Liver (tissue), 9 donors: Measurements from ENCODE around the gene MALT1. TPM values are rescaled to one million over a fixed set of nuclear protein-coding genes. Genes with fewer than 3 reads are reported as not detected.

Experiments used
- DNase-seq: peaks from one replicate; pipeline ENCODE4 v3.0.0-alpha.2; 2017; ENCODE audit warnings: low spot score
- H3K27ac ChIP-seq, 2 donors: one replicate each; pipeline ENCODE4 v1.7.0; 2013; ENCODE audit warnings: inconsistent platforms in 2 of 2, low read length in 2 of 2, control low read depth in 1 of 2, low read depth in 1 of 2, mild to moderate bottlenecking in 1 of 2
- H3K27me3 ChIP-seq, 4 donors: one replicate each; pipeline versions ENCODE4 v1.6.1 to v1.7.0; 2013; ENCODE audit warnings: low read length in 3 of 4, inconsistent platforms in 1 of 4, mild to moderate bottlenecking in 1 of 4, moderate library complexity in 1 of 4; ENCODE audit not compliant: control insufficient read depth in 4 of 4, insufficient read depth in 4 of 4
- H3K36me3 ChIP-seq, 4 donors: one replicate each; pipeline versions ENCODE4 v1.6.1 to v1.7.0; 2013; ENCODE audit warnings: low read length in 3 of 4, mild to moderate bottlenecking in 3 of 4, low read depth in 1 of 4, moderate library complexity in 1 of 4; ENCODE audit not compliant: control insufficient read depth in 4 of 4, insufficient read depth in 3 of 4
- H3K4me1 ChIP-seq, 4 donors: one replicate each; pipeline versions ENCODE4 v1.6.1 to v1.7.0; 2013; ENCODE audit warnings: low read length in 3 of 4, mild to moderate bottlenecking in 3 of 4, moderate library complexity in 1 of 4; ENCODE audit not compliant: control insufficient read depth in 4 of 4, insufficient read depth in 4 of 4
- H3K4me3 ChIP-seq, 3 donors: one replicate each; pipeline versions ENCODE4 v1.6.1 to v1.7.0; 2013; ENCODE audit warnings: low read length in 3 of 3, control low read depth in 1 of 3, low read depth in 1 of 3, mild to moderate bottlenecking in 1 of 3
- H3K9ac ChIP-seq, 2 donors: one replicate each; pipeline ENCODE4 v1.7.0; 2013; ENCODE audit warnings: low read length in 2 of 2, mild to moderate bottlenecking in 2 of 2, moderate library complexity in 2 of 2, control low read depth in 1 of 2, low read depth in 1 of 2
- H3K9me3 ChIP-seq, 4 donors: one replicate each; pipeline versions ENCODE4 v1.6.1 to v1.7.0; 2013; ENCODE audit warnings: low read length in 3 of 4; ENCODE audit not compliant: control insufficient read depth in 4 of 4
- CTCF ChIP-seq: fragments of 150-350 bp; IDR thresholded peaks from 2 replicates; pipeline ENCODE4 v1.5.1; 2017; ENCODE audit warnings: improper control_type of control experiment, low read depth, low read length; ENCODE audit not compliant: missing input control
- EGR1 ChIP-seq, 2 donors: IDR thresholded peaks; 2 replicates each; pipeline ENCODE4 v1.6.1; 2016 to 2018; ENCODE audit warnings: antibody characterized with exemption in 2 of 2, low read depth in 2 of 2
- FOXA1 ChIP-seq: IDR thresholded peaks from 2 replicates; pipeline ENCODE4 v1.6.1; 2016; ENCODE audit warnings: antibody characterized with exemption
- FOXA2 ChIP-seq: IDR thresholded peaks from 2 replicates; pipeline ENCODE4 v1.6.1; 2016; ENCODE audit warnings: antibody characterized with exemption
- GABPA ChIP-seq, 2 donors: IDR thresholded peaks in 1 of 2; conservative IDR thresholded peaks in 1 of 2; 2 replicates each; pipeline ENCODE4 v1.6.1; 2016; ENCODE audit warnings: antibody characterized with exemption in 2 of 2, mild to moderate bottlenecking in 1 of 2, moderate library complexity in 1 of 2
- HNF4A ChIP-seq, 2 donors: conservative IDR thresholded peaks; 2 replicates each; pipeline ENCODE4 v1.6.1; 2016; ENCODE audit warnings: antibody characterized with exemption in 2 of 2, mild to moderate bottlenecking in 2 of 2
- HNF4G ChIP-seq: IDR thresholded peaks from 2 replicates; pipeline ENCODE4 v1.6.1; 2016; ENCODE audit warnings: antibody characterized with exemption
- JUND ChIP-seq, 2 donors: IDR thresholded peaks; 2 replicates each; pipeline ENCODE4 v1.6.1; 2016; ENCODE audit warnings: antibody characterized with exemption in 2 of 2
- MAX ChIP-seq: IDR thresholded peaks from 2 replicates; pipeline ENCODE4 v1.6.1; 2016; ENCODE audit warnings: antibody characterized with exemption
- NR2F2 ChIP-seq: IDR thresholded peaks from 2 replicates; pipeline ENCODE4 v1.6.1; 2016; ENCODE audit warnings: antibody characterized with exemption
- RAD21 ChIP-seq, 2 donors: IDR thresholded peaks; 2 replicates each; pipeline ENCODE4 v1.6.1; 2016; ENCODE audit warnings: antibody characterized with exemption in 2 of 2, mild to moderate bottlenecking in 2 of 2
- REST ChIP-seq: IDR thresholded peaks from 2 replicates; pipeline ENCODE4 v1.6.1; 2016; ENCODE audit warnings: antibody characterized with exemption, mild to moderate bottlenecking
- RXRA ChIP-seq, 2 donors: IDR thresholded peaks; 2 replicates each; pipeline ENCODE4 v1.6.1; 2017 to 2018; ENCODE audit warnings: antibody characterized with exemption in 2 of 2, mild to moderate bottlenecking in 1 of 2
- SP1 ChIP-seq: IDR thresholded peaks from 2 replicates; pipeline ENCODE4 v1.6.1; 2018; ENCODE audit warnings: antibody characterized with exemption, mild to moderate bottlenecking
- YY1 ChIP-seq: IDR thresholded peaks from 2 replicates; pipeline ENCODE4 v1.6.1; 2016; ENCODE audit warnings: antibody characterized with exemption, mild to moderate bottlenecking
- ZBTB33 ChIP-seq: IDR thresholded peaks from 2 replicates; pipeline ENCODE4 v1.6.1; 2016; ENCODE audit warnings: antibody characterized with exemption
- WGBS: extraction: QIAGEN DNeasy Blood & Tissue Kit; methylation state at CpG from one replicate; pipeline ENCODE4 v1.1.7; 2013; 5-methylcytosine and 5-hydroxymethylcytosine counted together
- polyA plus RNA-seq, 2 donors: library from polyadenylated mRNA; stranded (reverse) in 1 of 2; unstranded in 1 of 2; fragments of 200-250 nt in 1 of 2; fragments of >200 nt in 1 of 2; fragmentation: Nextera tagmentation in 1 of 2; extraction: Ambion mirVana in 1 of 2; gene quantifications; one replicate each; pipeline versions ENCODE4 v1.2.1 to v1.2.3, GENCODE V29; 2013 to 2015
- total RNA-seq, 2 donors: library from RNA; depleted of rRNA; stranded (reverse); fragments of >200 nt; gene quantifications; one replicate each; pipeline ENCODE4 v1.2.3, GENCODE V29; 2014
- donor health status: healthy.
- donor health status: healthy.
- donor health status: healthy.
- donor health status: healthy.
- donor health status: healthy.

MALT1 gene
- total and polyA plus RNA-seq, 4 donors = 3.1 to 27.3 (median 6.4) TPM

- Histone ChIP-seq H3K27me3 (no peaks in the 10 kb centered on the region), H3K9ac (no peak overlapping the region), H3K27ac (no peak overlapping the region), H3K4me1 (peaks cover 0 to 9% (median 3%) of the 10 kb centered on the region in 4 donors), H3K36me3 (no peaks in the 10 kb centered on the region), H3K9me3 (no peaks in the 10 kb centered on the region), H3K4me3 (no peak overlapping the region)
- TF ChIP-seq ZBTB33 (no peak), SP1 (no peak), RAD21 (IDR thresholded peaks at IDR 0.05) (no peak), REST (no peak), HNF4G (no peak), YY1 (no peak), FOXA1 (no peak), RXRA (IDR thresholded peaks at IDR 0.05) (no peak), GABPA (IDR thresholded peaks at IDR 0.05 in 1 of 2, conservative IDR thresholded peaks at IDR 0.05 in 1 of 2) (no peak), FOXA2 (no peak), NR2F2 (no peak), CTCF (no peak), HNF4A (conservative IDR thresholded peaks at IDR 0.05) (no peak), MAX (no peak), JUND (IDR thresholded peaks at IDR 0.05) (no peak)
- no peak for DNase-seq
- 49% methylated on average over 1 of the region's 1 CpG for WGBS
Observed at GRCh38 chr18:58770601-58771000, 99.3 kb downstream of the MALT1 start.

GRCh38 chr18:58772161-58772560 lies 100.9 kb downstream of the MALT1 start:
- DNase-seq = no peak
- 57% methylated on average over 4 of the region's 4 CpGs for WGBS
- Histone ChIP-seq H3K4me1 (peaks cover 0 to 9% (median 3%) of the 10 kb centered on the region in 4 donors), H3K9me3 (no peaks in the 10 kb centered on the region), H3K9ac (no peak overlapping the region), H3K4me3 (no peak overlapping the region), H3K27me3 (no peaks in the 10 kb centered on the region), H3K27ac (no peak overlapping the region), H3K36me3 (no peaks in the 10 kb centered on the region)
- TF ChIP-seq HNF4A (conservative IDR thresholded peaks at IDR 0.05) = no peak
- TF ChIP-seq CTCF = no peak
- TF ChIP-seq MAX = no peak
- no peak for TF ChIP-seq RAD21 (IDR thresholded peaks at IDR 0.05)
- TF ChIP-seq HNF4G = no peak
- no peak for TF ChIP-seq GABPA (IDR thresholded peaks at IDR 0.05 in 1 of 2, conservative IDR thresholded peaks at IDR 0.05 in 1 of 2)
- TF ChIP-seq EGR1 (IDR thresholded peaks at IDR 0.05; ENCODE audit: low read depth in 2 of 2) = no peak
- TF ChIP-seq ZBTB33 = no peak
- TF ChIP-seq FOXA2 = no peak
